Astrocyte of the cerebellum (primary cell): ENCODE results near the gene ZNF408.

Experiments
- DNase-seq: peaks from one replicate; pipeline ENCODE4 v3.0.0-alpha.2; 2011; ENCODE audit warnings: low read depth
- H3K4me3 ChIP-seq: 2 replicates; pipeline ENCODE4 v1.5.1; 2011; ENCODE audit warnings: mild to moderate bottlenecking, low read depth, low read length, moderate library complexity
- CTCF ChIP-seq: IDR thresholded peaks from 2 replicates; pipeline ENCODE4 v1.5.1; 2012; ENCODE audit warnings: low read length, low read depth, moderate library complexity, mild to moderate bottlenecking; ENCODE audit errors: missing control alignments
- in situ Hi-C: cut with HindIII; loops from 2 replicates; pipeline ENCODE4 v1.10.0; 2017; ENCODE audit warnings: low sequenced_read_pairs

The ZNF408 gene

DNA sequence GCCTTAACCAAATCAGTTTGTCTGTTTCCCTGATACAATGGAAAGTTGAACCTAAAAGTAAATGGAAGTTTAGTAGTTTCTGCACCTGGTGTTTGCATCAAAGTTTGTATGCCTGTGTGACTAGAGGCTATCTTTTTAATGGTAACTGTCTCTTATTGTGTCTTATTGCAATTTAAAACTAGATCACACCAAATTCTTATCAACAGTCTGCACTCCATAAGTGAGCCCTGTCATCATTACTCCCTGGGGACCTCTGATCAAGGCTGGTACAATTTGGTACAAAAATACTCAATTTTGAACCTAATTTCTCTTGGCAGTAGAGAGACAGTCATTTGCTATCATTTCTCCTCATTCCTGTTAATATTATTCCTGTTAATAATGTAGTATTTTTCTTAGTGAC lies 38.5 kb upstream of the ZNF408 start:
- DNase-seq: no peak
- in situ Hi-C loops: no loop called here
- no peak for TF ChIP-seq CTCF
- H3K4me3 ChIP-seq: no peak overlapping the region

DNA sequence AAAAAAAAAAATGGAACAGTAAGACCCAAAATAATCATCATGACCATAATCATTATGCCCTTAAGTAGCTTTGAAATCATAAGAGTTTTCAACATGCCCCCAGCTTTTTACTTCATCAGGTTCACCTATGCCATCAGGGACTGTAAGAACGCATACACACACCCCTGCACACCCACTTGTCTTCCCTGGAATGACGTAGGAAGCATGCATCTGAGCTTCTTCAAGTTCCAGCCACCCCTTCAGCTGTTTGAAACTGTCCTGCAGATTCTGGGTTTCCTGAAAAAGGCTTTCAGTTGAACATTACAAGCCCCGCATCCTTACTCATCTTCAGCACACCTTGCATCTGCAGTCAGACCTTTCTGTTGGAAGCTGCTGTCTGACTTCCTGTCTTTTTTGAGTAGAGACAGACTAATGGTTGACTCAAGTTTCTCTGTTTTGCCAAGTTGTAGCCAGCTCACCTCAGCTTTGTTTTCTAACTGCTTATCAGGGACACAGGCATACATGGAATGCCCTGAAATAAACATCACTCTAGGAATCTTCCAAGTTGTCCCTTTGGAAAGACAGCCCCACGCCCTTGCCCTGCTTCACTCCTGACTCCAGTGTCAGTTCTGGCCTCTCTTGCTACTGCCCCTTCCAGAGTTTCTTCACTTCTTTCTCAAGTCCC lies 37.4 kb upstream of the ZNF408 start:
- no peak for DNase-seq

DNA sequence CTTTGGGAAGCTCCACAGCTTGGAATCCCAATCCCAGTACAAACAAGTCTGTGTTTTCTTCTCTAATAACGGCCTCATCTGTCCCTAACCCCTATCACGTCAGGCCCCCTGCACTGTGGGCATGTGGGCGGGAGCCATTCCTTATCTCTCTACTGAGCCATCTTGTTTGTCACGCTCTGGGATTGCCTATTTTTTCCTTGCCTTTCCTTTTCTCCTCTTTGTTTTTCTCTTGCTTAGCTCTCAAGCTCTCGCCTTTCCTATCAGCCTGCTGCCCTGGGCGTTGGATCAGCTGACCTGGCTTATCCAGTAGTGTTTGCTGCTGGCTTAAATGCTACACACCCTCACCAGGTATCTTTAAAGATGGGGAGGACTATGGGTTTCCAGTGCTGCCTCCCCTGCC lies 36.2 kb upstream of the ZNF408 start:
- in situ Hi-C loops: no loop called here
- TF ChIP-seq CTCF: no peak
- H3K4me3 ChIP-seq: no peak overlapping the region

More for the DNA sequence above, 37.4 kb upstream of the ZNF408 start:
- in situ Hi-C loops: no loop called here
- no peak for TF ChIP-seq CTCF
- H3K4me3 ChIP-seq: no peak overlapping the region

DNA sequence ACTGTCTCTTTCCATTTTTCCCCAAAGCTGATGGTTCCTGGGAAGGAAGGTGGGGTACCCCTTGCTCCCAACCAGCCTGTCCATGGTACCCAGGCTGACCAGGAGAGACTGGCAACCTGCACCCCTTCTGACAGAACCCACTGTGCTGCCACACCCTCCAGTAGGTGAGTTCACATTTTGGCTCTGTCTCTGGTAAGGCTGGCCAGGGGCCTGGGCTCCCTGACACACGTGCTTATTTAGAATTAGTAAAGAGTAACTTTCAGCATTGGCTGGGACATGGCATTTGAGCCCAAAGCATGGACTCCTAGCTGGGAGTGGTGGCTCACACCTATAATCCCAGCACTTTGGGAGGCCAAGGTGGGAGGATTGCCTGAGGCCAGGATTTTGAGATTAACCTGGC lies 35.5 kb upstream of the ZNF408 start:
- in situ Hi-C loops: no loop called here
- TF ChIP-seq CTCF: no peak
- H3K4me3 ChIP-seq: no peak overlapping the region
- no peak for DNase-seq

More for the DNA sequence above, 36.2 kb upstream of the ZNF408 start:
- DNase-seq: no peak

DNA sequence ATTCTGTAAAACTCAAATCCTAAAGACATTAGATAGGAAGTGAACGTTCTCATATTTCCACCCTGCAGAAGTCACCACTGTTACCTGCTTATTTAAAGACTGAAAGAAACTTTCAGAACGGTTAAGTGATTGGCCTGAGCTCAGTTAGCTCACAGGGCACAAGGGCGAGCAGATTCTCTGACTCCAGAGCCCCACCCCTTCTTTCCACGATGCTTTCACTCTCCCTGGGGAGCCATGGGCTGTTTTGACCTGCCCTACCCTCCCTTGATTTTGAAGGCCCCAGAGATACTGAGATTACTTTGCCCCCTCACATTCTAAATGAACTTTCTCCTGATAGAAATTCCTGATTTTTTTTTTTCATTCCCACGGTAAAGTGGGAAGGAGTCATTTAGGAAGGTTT lies 34.3 kb upstream of the ZNF408 start:
- TF ChIP-seq CTCF: no peak
- no peak for DNase-seq
- in situ Hi-C loops: no loop called here
- no peak overlapping the region for H3K4me3 ChIP-seq

DNA sequence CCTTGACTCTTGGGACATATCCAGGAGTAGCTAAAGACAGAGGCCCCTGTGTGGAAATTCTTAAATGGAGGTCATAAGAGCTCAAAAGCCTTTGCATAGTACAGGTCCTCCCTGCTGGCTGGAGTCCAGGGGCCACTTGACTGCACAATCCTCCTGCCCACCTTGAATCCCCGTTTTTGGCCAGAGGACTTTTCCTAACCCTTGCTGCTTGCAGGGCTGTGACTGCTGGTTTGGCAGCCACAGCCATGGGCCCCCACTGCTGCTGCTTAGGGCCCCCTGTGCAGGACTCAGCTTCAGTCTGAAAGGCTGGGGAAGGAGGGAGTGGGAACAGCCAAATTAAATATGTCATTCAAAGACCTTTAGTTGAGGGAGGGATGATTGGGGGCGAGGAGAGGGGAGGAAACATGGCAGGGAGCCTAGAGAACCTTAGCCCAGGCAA lies 33.8 kb upstream of the ZNF408 start:
- DNase-seq: no peak
- TF ChIP-seq CTCF: no peak

More for the DNA sequence above, 33.8 kb upstream of the ZNF408 start:
- H3K4me3 ChIP-seq: no peak overlapping the region
- in situ Hi-C loops: no loop called here
